NCI-H146 treated with DMSO at 0.1 percent for 48 hours (cell line): ENCODE data around the gene STK10.

Experiments
- DNase-seq: peaks from one replicate; lab custom pipeline; 2025; ENCODE audit not compliant: unreplicated experiment; lab: John Stamatoyannopoulos, UW

Gene STK10

DNA sequence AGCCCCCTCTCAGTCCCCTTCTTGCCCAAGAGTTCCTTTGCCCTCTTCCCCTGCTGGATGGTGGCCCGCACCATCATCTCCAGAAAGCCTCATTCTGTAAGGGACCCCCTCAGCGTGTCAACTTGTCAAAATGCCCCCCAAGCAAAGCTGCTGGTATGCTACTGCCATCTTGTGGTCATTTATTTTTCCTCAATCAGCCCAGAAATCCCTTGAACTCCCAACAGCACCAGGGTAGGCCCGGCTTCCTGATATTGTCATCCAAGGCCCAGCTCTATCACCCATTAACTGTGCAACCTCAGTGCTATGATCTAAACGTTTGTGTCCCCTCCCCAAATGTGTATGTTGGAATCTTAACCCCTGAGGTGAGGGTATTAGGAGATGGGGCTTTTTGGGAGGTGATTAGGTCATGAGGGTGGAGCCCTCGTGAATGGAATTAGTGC lies 128.3 kb downstream of the STK10 start:
- DNase-seq, result no peak

DNA sequence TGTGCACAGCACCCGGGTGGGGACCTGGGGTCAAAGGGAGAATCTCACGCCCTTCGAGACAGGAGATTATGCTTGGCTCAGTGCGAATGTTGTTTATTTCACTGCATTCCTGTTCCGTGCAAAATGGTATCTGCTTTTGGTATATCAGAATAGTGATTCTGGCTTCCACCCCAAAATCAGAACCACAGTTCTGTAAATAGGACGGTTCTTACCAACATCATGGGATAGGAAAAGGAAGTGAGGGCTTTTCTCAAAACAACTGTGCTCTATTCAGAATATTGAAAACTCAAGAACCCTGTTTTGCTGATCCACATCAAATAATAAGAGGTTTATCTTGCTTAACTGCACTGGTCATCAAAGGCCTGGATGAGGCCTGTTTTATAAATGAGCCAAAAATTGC lies 129.9 kb downstream of the STK10 start:
- DNase-seq, result no peak

DNA sequence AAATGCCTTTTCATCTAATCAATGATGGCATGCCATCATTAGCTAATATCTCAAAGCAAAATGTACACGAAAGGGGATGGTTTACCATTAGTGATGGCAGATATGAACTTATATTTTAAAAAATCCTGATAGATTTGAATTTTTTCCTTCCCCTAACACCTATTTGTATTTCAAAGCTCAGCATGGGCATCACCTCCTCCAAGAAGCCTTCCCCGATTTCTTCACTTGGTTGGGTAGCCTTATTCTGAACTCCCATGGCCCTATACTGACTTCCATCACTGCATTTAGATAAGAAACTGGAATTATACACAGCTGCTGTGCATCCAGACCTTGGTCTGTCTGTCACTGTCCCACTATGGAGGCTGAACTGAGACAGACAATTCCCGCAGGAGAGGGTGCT lies 132.0 kb downstream of the STK10 start:
- DNase-seq, result no peak

DNA sequence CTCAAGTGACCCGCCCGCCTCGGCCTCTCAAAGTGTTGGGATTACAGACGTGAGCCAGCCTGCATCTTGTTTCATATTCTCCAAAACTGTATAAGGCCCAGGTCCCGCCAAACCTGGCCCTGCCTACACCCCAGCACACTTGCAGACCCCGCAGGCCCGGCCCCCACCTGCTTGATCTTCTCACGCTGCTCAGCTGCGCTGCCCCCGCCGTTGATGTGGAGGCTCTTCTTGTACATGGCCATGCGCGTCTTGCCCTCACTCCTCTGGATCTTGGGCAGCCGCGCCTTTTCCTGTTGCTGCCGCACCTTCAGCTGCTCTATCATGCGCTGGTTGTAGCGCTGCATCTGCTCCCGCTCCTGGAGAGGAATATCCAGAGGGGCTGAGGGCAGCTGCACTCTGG lies 132.6 kb downstream of the STK10 start:
- DNase-seq, result no peak

DNA sequence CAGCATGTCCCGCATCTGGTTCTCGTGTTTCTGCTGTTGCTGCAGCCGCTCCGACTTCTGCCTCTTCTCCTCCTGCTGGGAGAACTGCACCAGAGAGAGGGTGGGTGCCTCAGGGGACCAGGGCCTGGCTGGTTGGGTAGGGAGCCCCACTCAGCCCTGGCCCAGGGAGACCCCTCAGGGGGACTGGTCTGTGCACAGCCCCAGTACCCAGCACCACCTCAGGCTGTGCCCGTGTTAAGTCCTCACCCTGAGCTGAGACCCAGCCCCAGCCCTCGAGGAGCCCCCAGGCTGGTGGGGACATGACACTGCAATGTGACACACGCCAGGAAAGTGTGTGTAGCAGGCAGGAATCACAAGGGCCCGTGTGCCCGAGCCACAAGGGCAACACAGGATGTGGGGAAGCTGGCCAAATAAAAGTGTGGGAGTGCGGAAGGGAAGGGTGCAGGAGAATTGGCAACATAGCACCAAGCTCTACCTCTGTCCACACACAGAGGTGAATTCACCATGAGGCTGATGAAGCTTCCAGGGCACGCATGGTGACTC lies 133.3 kb downstream of the STK10 start:
- no peak for DNase-seq

DNA sequence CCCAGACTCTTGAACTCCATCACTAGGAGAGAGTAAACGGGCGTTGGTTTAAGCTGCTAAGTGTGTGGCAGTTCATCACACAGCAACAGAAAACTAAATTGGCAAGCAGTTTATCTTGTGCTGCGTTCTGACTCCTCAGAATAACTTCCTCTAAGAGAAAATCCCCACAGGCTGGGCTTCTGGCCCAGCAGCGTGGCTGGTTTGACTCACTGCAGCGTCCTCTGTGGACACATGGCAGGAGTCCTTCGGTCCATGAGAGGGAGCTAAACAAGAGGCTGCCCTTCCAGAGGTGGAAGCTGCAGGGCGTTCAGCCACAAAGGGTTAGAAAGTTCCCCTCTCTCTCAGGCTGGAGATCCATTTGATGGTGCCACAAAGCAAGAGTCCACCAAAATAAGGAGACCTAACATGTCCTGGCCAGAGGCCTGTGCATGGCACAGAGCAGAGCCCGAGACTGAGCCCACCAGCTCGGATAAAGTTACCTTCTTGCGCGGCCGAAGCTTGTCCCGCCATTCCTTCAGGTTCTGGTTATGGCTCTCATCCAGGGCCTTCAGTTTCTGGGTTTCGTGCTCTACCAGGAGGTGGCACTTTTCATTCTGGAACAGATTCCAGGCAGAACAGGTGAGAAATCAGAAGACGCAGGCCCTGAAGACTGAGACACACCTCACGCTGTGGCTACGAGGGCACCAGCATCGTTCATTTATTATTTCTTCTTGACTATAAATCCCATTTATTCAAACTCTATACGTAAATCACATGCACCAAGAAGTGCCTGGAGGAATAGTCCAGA lies 135.4 kb downstream of the STK10 start:
- no peak for DNase-seq

DNA sequence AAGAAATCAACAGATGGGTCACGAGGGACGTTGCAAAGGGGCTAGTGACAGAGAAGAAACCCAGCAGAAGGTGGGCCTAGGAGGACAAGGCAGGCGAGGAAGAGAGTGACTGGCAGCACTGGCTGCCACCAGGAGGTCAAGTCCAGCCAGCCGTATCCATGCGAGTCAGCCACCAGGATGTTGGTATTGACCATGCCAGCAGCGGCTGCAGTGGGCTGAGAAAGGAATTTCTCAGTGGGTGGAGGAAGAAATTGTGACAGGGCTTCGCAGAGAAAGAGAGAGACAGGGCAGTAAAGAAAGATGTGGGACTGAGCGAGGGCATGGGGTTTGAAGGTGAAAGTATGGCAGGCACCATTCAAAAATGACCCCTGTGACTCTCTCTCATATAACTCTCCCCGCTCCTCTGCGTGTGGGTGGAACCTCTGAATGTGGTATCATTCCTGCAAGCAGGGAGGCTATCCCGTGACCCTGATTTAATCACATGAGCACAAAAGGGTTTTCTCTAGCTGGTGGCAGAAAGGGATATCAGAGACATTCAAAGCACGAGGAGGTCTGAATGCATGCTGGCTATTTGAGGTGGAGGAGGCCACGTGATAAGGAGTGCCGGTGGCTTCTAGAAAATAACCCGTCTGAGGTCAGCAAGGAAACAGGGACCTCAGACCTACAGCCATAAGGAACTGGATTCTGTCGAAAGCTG lies 136.2 kb downstream of the STK10 start:
- DNase-seq, result no peak

DNA sequence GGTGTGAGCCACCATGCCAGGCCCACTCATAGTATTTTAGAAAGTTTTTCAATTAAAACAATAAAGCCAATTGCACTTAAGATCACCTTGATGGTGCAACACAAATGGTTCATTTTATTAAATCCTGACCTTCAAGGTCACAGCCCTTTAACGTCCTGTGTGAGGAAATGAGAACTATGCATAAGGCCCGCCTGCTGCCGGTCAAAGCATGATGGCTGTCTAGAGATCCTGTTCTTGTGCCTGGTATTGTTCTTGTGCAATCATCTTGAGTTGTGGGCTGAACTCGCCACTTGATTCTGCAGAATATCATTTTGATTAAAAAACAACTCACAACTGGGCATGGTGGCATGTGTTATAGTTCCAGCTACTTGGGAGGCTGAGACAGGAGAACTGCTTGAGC lies 137.9 kb downstream of the STK10 start:
- no peak for DNase-seq

DNA sequence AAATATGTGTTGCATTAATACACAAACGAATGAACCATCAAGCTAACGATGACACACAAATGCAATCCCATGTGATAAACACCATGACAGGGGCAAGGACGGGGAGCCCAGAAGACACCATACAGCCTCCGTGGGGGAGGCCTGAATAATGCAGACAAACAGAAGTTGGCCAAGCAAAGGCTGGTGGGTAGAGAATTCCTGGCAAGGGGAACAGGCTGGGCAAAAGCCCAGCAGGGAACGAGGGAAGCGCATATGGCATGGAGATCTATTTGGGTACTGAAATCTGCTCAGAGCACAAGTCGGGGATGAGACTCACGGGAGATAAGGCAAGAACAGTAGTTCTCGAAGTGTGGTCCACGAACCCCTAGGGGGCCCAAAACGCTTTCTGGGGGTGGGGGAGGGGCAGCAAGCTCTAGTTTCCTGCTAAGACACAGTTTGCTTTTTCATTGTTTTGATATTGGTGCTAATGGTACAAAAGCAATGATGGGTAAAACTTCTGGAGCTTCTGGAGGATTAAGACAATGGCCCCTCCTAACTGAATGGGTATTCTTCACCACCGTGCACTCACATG lies 138.7 kb downstream of the STK10 start:
- no peak for DNase-seq

DNA sequence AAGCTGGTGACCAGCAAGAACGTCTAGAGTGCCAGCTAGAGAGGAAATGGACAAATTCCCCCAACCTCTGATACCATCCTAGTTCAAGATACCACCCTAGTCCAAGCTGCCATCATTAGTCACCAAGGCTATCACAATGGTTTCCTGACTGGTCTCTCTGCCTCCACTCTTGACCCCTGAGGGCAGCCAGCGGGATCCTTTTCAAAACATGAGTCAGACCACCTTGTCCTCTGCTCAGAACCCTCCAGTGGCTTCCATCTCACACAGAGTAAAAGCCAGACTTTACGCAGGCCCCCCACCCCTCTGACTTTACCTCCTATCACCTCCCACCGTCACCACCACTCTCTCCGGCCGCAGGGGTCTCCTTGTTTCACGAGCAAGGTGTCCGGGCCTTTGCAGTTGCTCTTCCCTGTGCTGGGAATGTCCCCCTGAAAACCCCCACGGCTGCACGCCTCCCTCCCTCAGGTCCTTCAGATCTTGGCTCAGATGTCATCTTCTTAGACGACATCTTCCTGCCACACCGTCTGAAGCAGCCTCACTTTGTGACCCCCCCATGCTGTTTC lies 139.4 kb downstream of the STK10 start:
- no peak for DNase-seq

DNA sequence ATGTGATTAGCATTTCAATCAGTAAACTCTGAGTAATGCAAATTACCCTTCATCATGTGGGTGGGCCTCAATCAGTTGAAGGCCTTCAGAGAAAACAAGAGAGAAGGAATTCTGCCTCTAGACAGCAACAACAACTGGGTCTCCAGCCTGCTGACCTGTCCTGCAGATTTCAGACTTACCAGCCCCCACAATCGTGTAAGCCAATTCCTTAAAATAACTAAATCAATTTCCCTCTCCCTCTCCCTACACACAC lies 139.9 kb downstream of the STK10 start:
- no peak for DNase-seq

DNA sequence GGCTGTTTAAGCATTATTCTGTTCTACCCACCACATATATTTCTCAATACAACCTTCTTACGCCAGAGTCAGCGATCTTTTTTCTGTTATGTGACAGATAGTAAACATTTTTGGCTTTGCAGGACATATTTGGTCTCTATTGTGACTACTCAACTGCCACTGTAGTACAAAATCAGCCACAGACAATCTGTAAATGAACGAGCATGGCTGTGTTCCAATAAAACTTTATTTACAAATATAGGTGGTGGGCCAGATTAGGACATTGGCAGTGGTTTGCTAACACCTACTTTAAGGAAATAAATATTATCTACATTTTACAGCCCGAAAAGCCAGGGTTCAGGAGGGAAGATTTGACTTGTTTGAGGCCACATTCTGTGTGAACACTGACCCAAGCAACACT lies 141.4 kb downstream of the STK10 start:
- no peak for DNase-seq

DNA sequence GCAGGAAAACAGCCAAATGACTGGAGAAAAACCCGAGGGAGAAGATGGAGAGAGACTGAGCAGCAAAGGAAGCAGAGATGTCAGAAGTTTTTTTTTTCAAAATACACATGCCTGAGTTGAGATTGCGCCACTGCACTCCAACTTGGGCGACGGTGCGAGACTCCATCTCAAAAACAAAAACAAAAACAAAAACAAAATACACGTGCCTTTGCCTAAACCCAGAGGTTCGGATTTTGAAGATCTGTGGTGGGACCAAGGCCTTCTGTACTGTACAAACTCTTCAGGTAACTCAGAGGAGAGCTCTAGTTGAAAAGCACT lies 142.8 kb downstream of the STK10 start:
- no peak for DNase-seq

DNA sequence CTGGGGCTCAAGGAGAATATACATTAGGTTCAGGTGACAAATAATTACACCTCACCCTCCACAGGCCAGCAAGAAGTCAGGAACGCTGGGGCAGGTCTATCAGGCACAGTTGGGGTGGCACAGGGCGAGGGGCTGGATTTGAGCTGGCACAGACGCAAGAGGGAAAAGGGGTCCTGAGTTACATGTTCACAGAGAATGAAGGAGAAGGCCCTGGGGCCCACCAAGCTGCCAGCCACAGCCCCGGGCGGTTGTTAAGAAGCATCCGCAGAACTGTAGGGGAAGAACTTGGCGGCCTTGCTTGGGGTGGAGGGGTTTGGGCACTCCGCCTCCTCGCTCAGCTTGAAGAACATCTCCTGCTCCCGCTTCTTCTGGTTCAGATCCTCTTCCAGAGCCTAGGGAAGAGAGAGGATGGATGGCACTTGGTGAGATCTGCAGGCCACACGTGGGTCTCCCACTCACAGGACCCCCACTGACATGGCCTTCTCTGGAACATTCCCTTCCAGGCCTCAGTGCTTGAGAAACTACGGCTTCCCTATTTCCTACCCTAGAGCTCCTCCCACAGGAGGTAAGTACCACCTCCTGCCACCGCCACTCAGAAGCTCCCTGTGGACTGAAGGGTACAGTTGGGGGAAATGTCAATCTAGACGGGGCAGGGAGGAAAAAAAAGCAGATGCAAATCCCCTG lies 143.3 kb downstream of the STK10 start:
- no peak for DNase-seq

DNA sequence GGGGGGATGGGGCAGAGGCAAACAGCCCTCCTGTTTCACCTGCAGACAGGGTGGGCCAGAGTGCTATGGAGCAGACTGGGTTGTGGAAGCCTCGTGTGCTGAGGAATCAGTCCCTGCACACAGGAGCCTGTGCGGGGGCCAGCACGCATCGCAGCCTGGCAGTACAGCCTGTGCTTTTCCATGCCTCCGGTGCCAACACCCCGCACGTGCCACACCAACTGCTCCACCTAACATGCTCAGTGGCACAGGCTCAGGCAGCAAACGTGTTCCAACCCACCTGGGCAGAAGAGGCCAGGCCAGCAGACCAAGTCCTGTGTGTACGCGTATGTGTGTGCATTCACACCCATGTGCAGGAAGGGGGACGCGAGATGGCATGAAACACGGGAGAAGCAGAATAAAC lies 144.2 kb downstream of the STK10 start:
- DNase-seq, result no peak

DNA sequence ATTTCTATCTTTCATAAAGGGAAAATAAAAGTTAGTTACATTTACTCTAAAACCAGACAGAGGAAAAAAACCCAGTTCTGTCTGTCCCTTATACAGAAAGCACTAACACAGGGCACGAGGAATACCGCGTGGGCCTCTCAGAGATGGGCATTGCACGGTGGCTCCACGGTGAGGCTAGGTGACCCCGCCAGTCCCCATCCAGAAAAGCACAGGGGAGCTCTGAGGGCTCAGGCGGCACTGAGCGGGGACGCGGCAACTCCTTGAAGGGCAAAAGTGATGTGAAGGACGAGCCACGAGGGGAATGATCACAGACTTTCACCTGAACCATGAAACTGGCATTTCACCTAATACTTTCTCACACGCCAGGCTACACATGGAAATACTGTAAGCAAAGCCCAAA lies 145.8 kb downstream of the STK10 start:
- DNase-seq, result no peak

DNA sequence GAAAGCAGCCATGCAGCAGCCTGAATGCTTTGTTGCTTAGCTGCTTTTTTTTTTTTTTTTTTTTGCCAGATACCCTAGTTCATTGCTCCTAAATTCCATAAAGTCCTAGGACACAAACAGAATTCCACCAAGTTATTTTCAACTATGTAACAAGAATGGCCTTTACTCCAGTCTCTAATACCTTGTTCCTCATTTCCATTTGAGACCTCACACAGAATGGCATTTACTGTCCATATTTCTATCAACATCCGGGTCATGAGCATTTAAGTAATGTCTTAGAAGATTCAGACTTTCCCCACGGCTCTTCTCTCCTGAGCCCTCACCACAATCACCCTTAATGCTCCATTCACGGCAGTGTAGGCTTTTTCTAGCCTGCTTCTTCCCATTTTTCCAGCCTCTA lies 149.9 kb downstream of the STK10 start:
- no peak for DNase-seq

DNA sequence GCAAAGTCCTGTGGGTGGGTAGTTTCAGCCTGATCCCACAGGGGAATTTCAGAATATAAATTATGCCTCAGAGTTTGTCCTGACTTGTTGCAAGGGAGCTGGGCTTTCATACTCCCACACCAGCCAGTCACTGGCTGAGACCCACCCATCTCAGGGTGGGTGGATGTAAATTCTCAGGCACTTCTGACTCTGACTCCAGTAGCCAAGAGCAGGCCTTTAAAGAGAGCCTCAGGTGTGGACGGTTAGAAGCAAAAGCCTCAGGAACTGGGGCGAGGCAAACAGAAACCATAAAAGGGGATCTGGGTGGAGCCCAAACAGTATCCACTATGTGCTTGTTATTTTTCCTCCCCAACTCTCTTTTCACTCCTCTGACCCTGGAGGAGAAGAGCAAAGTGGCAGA lies 153.0 kb downstream of the STK10 start:
- DNase-seq, result no peak

DNA sequence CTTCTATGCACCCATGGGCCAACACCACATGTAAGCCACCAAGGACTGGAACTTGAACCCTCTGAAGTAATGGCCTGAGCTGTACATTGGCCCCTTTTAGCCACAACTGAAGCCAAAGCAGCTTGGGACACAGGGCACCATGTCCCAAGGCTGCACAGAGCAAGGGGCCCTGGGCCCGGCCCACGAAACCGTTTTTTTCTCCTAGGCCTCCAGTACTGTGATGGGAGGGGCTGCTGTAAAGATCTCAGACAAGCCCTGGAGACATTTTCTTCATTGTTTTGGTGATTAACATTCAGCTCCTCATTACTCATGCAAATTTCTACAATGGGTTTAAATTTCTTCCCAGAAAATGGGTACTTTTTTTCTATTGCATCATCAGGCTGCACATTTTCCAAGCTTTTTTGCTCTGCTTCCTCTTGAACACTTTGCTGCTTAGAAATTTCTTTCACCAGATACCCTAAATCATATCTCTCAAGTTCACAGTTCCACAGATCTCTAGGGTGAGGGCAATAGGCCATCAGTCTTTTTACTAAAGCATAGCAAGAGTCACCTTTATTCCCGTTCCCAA lies 156.0 kb downstream of the STK10 start:
- no peak for DNase-seq

DNA sequence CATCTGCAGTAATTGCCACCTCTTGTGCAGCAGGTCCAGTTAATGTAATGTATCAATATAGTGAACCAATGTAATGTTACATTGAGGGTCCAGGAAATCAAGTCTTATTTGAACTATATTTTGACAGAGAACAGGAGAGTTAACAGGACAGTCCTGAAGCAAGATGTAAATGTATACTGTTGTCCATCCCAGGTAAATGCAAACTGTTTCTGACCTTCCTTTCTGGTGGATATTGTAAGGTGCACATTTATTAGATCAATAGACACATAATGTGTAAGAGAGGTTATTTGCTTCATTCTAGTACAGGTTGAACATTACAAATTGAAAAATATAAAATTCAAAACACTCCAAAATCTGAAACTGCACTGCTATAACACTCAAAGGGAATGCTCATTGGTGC lies 158.1 kb downstream of the STK10 start:
- DNase-seq, result no peak

DNA sequence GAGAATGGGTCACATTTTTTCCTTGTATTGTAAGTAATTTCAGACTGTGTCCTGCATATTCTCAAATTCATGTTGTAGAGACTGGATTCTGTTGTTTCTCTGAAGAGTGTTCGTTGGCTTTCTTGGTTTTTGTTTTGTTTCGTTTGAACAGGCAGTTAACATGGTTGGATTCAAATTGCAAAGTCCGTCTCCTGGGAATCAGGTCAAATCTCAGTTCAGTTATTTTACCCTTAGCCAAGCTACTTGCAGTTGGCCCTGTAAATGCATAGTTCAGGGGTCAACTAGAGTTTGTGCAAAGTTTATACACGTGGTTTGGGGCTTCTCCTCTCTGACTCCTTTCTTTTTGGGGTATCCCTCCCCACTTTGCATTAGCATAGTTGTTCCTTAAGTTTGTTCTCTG lies 159.9 kb downstream of the STK10 start:
- DNase-seq, result no peak
